HG03025 (cell line): Measurements from ENCODE around the gene PURB.
A peak's percentile ranks its signal among the peaks of the same experiment; 100 is the strongest.
"Not testable (repeated sequence)": the region's sequence is repeated elsewhere in the genome, so short reads cannot be mapped to it uniquely, and the experiment has no call there.

ENCODE experiments used
- ATAC-seq: cut with Tn5 transposase; IDR thresholded peaks from one replicate; pipeline ENCODE4 v1.9.1; 2021; ENCODE audit warnings: mild to moderate bottlenecking, moderate library complexity; ENCODE audit not compliant: unreplicated experiment, low FRiP score

The PURB gene

GRCh38 chr7:44858161-44858560 lies 27.2 kb downstream of the PURB start:
- ATAC-seq, result no peak

DNA sequence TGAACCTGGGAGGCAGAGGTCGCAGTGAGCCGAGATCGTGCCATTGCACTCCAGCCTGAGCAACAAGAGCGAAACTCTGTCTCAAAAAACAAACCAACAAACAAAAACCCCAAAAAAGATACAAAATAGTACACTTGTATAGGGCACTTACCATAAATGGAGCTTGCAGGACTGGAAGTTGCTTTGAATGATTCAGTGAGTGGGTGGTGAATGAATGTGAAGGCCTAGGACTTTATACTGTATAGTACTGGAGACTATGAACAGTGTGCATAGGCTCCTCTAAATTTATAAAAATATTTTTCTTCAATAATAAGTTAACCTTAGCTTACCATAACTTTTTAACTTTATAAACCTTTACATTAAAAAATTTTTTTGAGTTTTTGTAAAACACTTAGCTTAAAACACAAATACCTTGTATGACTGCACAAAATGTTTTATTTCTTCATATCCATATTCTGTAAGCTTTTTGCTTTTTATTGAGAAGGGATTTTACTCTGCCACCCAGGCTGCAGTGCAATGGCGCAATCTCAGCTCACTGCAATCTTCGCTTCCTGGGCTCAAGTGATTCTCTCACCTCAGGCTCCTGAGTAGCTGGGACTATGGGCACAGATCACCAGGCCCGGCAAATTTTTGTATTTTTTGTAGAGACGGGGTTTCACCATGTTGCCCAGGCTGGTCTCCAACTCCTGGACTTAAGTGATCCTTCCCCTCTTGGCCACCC lies 30.5 kb downstream of the PURB start:
- ATAC-seq, result no peak

GRCh38 chr7:44853391-44853790 lies 31.9 kb downstream of the PURB start:
- ATAC-seq, result no peak

GRCh38 chr7:44852590-44852989 lies 32.7 kb downstream of the PURB start:
- ATAC-seq, result no peak

GRCh38 chr7:44849885-44850544 lies 35.3 kb downstream of the PURB start:
- no peak for ATAC-seq

DNA sequence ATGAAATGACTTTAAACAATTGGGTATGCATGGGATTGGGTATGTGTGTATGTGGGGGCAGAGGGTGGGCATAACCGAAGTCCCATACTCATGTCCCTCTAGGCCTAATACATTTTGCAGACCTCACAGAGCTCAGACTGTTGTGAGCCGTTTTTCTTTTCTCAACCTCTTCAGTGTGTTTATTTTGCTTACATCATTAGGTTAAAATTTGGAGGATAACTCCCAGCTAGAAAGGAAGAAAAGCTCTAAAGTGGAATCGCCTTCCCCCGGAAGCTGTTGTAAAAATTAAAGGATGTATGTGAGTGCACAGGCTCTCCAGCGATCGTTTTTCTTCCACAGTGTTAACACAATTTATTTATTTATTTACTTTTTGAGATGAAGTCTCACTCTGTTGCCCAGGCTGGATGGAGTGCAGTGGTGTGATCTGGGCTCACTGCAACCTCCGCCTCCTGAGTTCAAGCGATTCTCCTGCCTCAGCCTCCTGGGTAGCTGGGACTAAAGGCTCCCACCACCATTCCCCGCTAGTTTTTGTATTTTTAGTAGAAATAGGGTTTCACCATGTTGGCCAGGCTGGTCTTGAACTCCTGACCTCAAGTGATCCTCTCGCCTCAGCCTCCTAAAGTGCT lies 36.0 kb downstream of the PURB start:
- ATAC-seq, result no peak

DNA sequence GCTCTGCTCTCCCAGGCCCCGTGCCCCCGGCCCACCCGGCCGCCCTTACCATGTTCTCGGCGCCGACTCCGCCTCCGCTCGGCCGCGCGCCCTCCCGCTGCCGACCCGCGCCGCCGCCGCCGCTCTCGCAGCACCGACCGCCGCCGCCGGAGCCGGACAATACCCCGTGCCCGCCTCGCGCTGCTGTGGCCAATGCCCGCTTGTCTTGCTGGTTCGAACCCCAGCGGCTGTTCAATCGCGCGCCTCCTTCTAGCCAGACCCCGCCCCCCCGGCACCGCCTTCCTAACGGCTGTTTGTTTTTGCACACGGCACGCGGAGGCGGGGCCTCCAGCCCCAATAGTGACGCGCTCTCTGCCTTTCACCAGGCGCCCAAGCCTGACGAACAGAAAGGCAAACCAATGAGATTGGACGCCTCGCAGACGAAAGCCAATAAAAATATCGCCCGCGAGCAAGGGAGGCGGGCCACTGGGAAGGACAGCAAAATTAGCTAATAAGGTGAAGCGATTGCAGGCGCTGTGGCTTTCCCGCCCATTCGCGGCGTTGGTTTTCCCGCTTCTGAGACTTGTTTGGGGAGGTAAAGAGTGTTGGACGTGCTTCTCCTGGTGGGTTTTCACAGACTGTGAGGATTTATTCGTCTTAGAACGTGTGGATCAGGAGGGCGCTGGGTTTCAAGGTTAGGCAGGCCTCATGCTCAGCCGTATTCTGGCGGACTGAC lies 37.3 kb downstream of the PURB start, which contains the start of gene H2AZ2:
TSS of gene H2AZ2 (minus strand) at position 168 of the 715 bp plus-strand sequence. CDS start at position 52, 116 bp downstream.
- ATAC-seq, result peak; percentile 85

DNA sequence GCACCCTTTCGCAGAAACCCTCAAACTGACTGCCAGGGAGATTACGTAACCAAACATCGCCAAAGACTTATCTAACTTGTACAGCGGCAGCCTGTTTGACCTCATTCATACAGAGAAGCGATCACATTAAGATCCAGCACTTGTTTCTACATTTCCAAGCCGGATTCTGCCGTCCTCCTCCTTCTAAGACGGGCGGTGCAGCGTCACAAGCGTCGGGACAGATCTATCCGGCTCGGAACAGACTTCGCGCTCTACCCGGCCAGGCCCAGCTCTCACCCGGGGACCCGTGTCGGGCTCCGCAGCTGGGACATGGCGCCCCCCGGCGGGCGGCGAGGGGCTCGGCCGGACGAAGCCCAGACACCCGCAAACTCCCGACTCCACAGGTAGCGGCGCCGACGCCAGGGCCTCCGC lies 37.8 kb downstream of the PURB start:
- ATAC-seq, result peak; percentile 73

GRCh38 chr7:44846816-44847508 lies 38.4 kb downstream of the PURB start:
- no peak for ATAC-seq

- ATAC-seq, result not testable (repeated sequence)
Observed at GRCh38 chr7:44846390-44846789, 38.9 kb downstream of the PURB start.

GRCh38 chr7:44845451-44845850 lies 39.9 kb downstream of the PURB start:
- no peak for ATAC-seq

DNA sequence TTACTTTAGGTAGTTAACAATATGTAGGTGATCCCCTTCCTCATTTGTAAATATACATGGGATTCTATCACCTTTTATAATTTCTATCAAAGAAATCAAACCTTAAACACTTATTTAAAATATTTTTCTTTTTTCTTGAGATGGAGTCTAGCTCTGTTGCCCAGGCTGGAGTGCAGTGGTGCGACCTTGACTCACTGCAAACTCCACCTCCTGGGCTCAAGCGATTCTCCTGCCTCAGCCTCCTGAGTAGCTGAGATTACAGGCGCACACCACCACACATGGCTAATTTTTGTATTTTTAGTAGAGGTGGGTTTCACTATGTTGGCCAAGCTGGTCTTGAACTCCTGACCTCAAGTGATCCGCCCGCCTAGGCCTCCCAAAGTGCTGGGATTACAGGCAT lies 41.9 kb downstream of the PURB start:
- ATAC-seq, result not testable (repeated sequence)

GRCh38 chr7:44842675-44843074 lies 42.7 kb downstream of the PURB start:
- not testable (repeated sequence) for ATAC-seq

- ATAC-seq, result no peak
Observed at GRCh38 chr7:44838751-44839150, 46.6 kb downstream of the PURB start.

- ATAC-seq, result no peak
Observed at GRCh38 chr7:44827567-44827966, 57.8 kb downstream of the PURB start.
